CD14-positive monocyte (primary cell): ENCODE data around the gene PIGH. TPM values are rescaled to one million over a fixed set of nuclear protein-coding genes. Genes with fewer than 3 reads are reported as not detected.
A peak's percentile ranks its signal among the peaks of the same experiment; 100 is the strongest.

Experiments
- DNase-seq, 3 donors: peaks; one replicate each; pipeline ENCODE4 v3.0.0-alpha.2; 2011 to 2022
- H2AFZ ChIP-seq: 2 replicates; pipeline ENCODE4 v1.6.0; 2012; ENCODE audit warnings: mild to moderate bottlenecking, low read depth, low read length, inconsistent platforms; ENCODE audit not compliant: insufficient read depth, poor library complexity, severe bottlenecking
- H3K27ac ChIP-seq, 2 donors: 1 replicate in 1 of 2; 2 replicates in 1 of 2; pipeline ENCODE4 v1.5.1; 2012 to 2013; ENCODE audit warnings: low read length in 2 of 2, control low read depth in 1 of 2, inconsistent platforms in 1 of 2, low read depth in 1 of 2, mild to moderate bottlenecking in 1 of 2
- H3K27me3 ChIP-seq, 2 donors: one replicate each; pipeline versions ENCODE4 v1.6.0 to v1.6.1; 2011 to 2013; ENCODE audit warnings: low read length in 2 of 2; ENCODE audit not compliant: control insufficient read depth in 2 of 2, insufficient read depth in 2 of 2
- H3K36me3 ChIP-seq, 2 donors: replicated peaks in 1 of 2; 1 replicate in 1 of 2; 2 replicates in 1 of 2; pipeline versions ENCODE4 v1.5.1 to v1.6.1; 2012 to 2013; ENCODE audit warnings: low read length in 2 of 2, control low read depth in 1 of 2, inconsistent platforms in 1 of 2, mild to moderate bottlenecking in 1 of 2; ENCODE audit not compliant: insufficient read depth in 2 of 2, control insufficient read depth in 1 of 2
- H3K4me1 ChIP-seq, 2 donors: 1 replicate in 1 of 2; 2 replicates in 1 of 2; pipeline versions ENCODE4 v1.5.1 to v1.6.1; 2012 to 2013; ENCODE audit warnings: low read length in 2 of 2, control low read depth in 1 of 2, inconsistent platforms in 1 of 2, mild to moderate bottlenecking in 1 of 2, moderate library complexity in 1 of 2; ENCODE audit not compliant: insufficient read depth in 2 of 2, control insufficient read depth in 1 of 2
- H3K4me2 ChIP-seq: replicated peaks from 2 replicates; pipeline ENCODE3; 2012; ENCODE audit warnings: low read length, moderate library complexity, mild to moderate bottlenecking; ENCODE audit not compliant: poor library complexity, severe bottlenecking; ENCODE audit errors: extremely low read depth
- H3K4me3 ChIP-seq, 3 experiments: fragments of 200-600 bp in 1 of 3; sonication (generic) in 1 of 3; replicated peaks in 1 of 3; 1 replicate in 2 of 3; 2 replicates in 1 of 3; pipeline ENCODE4 v1.5.1; 2011 to 2013; ENCODE audit warnings: low read length in 3 of 3, mild to moderate bottlenecking in 3 of 3, control low read depth in 2 of 3, low read depth in 2 of 3, inconsistent platforms in 1 of 3, moderate library complexity in 1 of 3
- H3K79me2 ChIP-seq: 2 replicates; pipeline ENCODE4 v1.6.0; 2012; ENCODE audit warnings: mild to moderate bottlenecking, control low read depth, inconsistent platforms, low read length, moderate library complexity; ENCODE audit not compliant: insufficient read depth
- H3K9ac ChIP-seq: 2 replicates; pipeline ENCODE4 v1.6.0; 2017; ENCODE audit warnings: low read length, mild to moderate bottlenecking; ENCODE audit not compliant: insufficient read depth, poor library complexity, severe bottlenecking
- H3K9me3 ChIP-seq, 2 donors: replicated peaks in 1 of 2; 1 replicate in 1 of 2; 2 replicates in 1 of 2; pipeline versions ENCODE4 v1.5.1 to v1.6.1; 2012 to 2013; ENCODE audit warnings: low read length in 2 of 2, control low read depth in 1 of 2; ENCODE audit not compliant: control insufficient read depth in 1 of 2, insufficient read depth in 1 of 2
- H4K20me1 ChIP-seq: 2 replicates; pipeline ENCODE4 v1.6.0; 2012; ENCODE audit warnings: mild to moderate bottlenecking, low read length, control low read depth, moderate library complexity; ENCODE audit not compliant: insufficient read depth
- H3K27ac Mint-ChIP-seq, 7 donors: one replicate each; pipeline ENCODE4 v1.8.0; 2020; ENCODE audit warnings: mild to moderate bottlenecking in 7 of 7, mixed read lengths in 7 of 7, moderate library complexity in 6 of 7, inconsistent platforms in 2 of 7
- H3K27me3 Mint-ChIP-seq, 3 donors: one replicate each; pipeline ENCODE4 v1.8.0; 2021 to 2022; ENCODE audit warnings: low read depth in 3 of 3, mild to moderate bottlenecking in 3 of 3, mixed read lengths in 3 of 3, moderate library complexity in 3 of 3, inconsistent platforms in 1 of 3
- H3K36me3 Mint-ChIP-seq, 2 donors: one replicate each; pipeline ENCODE4 v1.8.0; 2020; ENCODE audit warnings: mixed read lengths in 2 of 2, inconsistent platforms in 1 of 2, mild to moderate bottlenecking in 1 of 2
- H3K4me1 Mint-ChIP-seq: one replicate; pipeline ENCODE4 v1.8.0; 2020; ENCODE audit warnings: mild to moderate bottlenecking, mixed read lengths
- H3K4me3 Mint-ChIP-seq, 2 donors: one replicate each; pipeline ENCODE4 v1.8.0; 2020; ENCODE audit warnings: mild to moderate bottlenecking in 2 of 2, mixed read lengths in 2 of 2, moderate library complexity in 1 of 2
- H3K9me3 Mint-ChIP-seq, 7 donors: one replicate each; pipeline ENCODE4 v1.8.0; 2020 to 2022; ENCODE audit warnings: mixed read lengths in 7 of 7, mild to moderate bottlenecking in 6 of 7, moderate library complexity in 6 of 7, inconsistent platforms in 2 of 7
- WGBS: methylation state at CpG from one replicate; pipeline ENCODE4 v1.1.5; 2013; ENCODE audit warnings: missing lambda C conversion rate; ENCODE audit not compliant: insufficient coverage; 5-methylcytosine and 5-hydroxymethylcytosine counted together
- intact Hi-C, 2 donors: fragments of 100-400 bp; cut with micrococcal nuclease; formaldehyde crosslinking; loops; one replicate each; pipeline versions ENCODE4 v1.15.0 to v1.15.1; 2023
- polyA plus RNA-seq, 3 donors: library from polyadenylated mRNA; depleted of rRNA in 1 of 3; unstranded in 2 of 3; stranded (reverse) in 1 of 3; fragments of 300-500 nt in 2 of 3; fragments of >200 nt in 1 of 3; fragmentation: Illumina TruSeq in 2 of 3; gene quantifications; 1 replicate in 2 of 3; 2 replicates in 1 of 3; pipeline ENCODE4 v1.2.3, GENCODE V29; 2012 to 2021
- TF ChIP-seq, protein P1 (sequence below): fragments of 200-600 bp; IDR thresholded peaks from one replicate; pipeline ENCODE4 v1.8.0; 2022; ENCODE audit warnings: antibody characterized with exemption, mild to moderate bottlenecking

PIGH gene
- polyA plus RNA-seq, 3 donors: 14.6 to 35.5 (median 18.0) TPM

DNA sequence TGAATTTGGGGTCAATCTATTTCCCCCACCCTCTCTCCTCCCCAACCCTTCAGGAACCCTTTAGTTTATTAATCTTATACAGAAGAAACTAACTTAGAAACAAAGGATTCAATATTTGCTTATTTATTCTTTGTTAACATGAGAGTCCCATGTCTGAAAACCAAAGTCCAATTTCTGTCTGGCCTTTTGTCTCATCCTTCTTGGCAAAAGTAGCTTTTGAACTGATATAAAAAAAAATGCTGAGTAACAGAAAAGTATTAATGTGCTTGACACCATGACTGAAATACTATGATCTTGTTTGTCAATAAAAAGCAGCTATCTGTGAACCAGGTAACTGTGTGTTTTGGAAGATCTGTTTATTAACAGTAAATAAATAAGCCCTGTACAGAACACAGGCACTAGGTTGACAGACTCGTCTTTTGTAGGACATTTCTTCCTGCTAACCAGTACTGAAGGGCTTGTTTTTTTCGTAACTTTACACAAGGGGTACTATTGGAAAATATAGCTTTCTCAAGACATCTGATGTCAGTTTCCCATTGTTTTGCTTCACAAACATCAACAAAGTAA, 10.8 kb downstream of the PIGH start:
- no peaks in the 10 kb centered on the region for H3K79me2 ChIP-seq
- no peak overlapping the region for H3K4me2 ChIP-seq
- Mint-ChIP-seq H3K36me3 (peaks cover 55 to 59% of the 10 kb centered on the region in 2 donors), H3K27ac (no peak overlapping the region), H3K9me3 (no peaks in the 10 kb centered on the region), H3K4me1 (peaks cover 2% of the 10 kb centered on the region), H3K27me3 (no peaks in the 10 kb centered on the region), H3K4me3 (no peak overlapping the region)
- intact Hi-C loops: no loop called here
- H3K27ac ChIP-seq: no peak overlapping the region
- no peak for DNase-seq
- H3K4me1 ChIP-seq: no peaks in the 10 kb centered on the region
- H3K4me3 ChIP-seq: no peak overlapping the region
- H3K36me3 ChIP-seq: peaks cover 57 to 69% of the 10 kb centered on the region in 2 donors
- H3K9ac ChIP-seq: no peak overlapping the region
- no peaks in the 10 kb centered on the region for H4K20me1 ChIP-seq
- H3K9me3 ChIP-seq: no peaks in the 10 kb centered on the region
- TF ChIP-seq, protein P1, sequence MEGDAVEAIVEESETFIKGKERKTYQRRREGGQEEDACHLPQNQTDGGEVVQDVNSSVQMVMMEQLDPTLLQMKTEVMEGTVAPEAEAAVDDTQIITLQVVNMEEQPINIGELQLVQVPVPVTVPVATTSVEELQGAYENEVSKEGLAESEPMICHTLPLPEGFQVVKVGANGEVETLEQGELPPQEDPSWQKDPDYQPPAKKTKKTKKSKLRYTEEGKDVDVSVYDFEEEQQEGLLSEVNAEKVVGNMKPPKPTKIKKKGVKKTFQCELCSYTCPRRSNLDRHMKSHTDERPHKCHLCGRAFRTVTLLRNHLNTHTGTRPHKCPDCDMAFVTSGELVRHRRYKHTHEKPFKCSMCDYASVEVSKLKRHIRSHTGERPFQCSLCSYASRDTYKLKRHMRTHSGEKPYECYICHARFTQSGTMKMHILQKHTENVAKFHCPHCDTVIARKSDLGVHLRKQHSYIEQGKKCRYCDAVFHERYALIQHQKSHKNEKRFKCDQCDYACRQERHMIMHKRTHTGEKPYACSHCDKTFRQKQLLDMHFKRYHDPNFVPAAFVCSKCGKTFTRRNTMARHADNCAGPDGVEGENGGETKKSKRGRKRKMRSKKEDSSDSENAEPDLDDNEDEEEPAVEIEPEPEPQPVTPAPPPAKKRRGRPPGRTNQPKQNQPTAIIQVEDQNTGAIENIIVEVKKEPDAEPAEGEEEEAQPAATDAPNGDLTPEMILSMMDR: no peak
- H2AFZ ChIP-seq: no peak overlapping the region
- no peaks in the 10 kb centered on the region for H3K27me3 ChIP-seq
- WGBS: no CpG with 5 or more reads among the region's 2 CpGs

DNA sequence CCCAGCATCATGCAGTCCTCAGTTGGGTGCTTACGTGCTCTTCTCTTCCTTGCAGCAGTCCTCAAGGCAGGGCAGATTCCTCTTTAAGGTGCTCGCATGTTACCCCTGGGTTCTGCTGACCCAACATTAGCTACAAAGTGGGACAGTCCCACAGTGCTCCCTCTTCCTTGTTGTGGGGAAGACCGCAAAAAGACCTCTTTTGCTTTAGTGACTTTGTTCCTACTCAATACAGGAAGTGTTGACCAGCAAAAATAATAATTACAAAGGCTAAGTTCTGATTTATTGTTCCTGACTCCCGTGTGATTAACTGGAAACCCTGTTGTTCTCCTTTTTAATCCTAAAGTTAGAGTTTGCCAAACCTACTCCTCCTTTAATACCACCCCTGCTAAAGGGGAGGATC, 13.7 kb downstream of the PIGH start:
- H3K4me1 ChIP-seq: no peaks in the 10 kb centered on the region
- no peak overlapping the region for H2AFZ ChIP-seq
- H3K36me3 ChIP-seq: peaks cover 33 to 42% of the 10 kb centered on the region in 2 donors
- H3K4me1 Mint-ChIP-seq: peaks cover 2% of the 10 kb centered on the region
- peaks cover 34% of the 10 kb centered on the region in 2 donors for H3K36me3 Mint-ChIP-seq
- H3K9ac ChIP-seq: no peak overlapping the region
- no peaks in the 10 kb centered on the region for H3K27me3 ChIP-seq
- no peak overlapping the region for H3K4me3 Mint-ChIP-seq
- no peak overlapping the region for H3K27ac ChIP-seq
- WGBS: 100% methylated on average over 1 of the region's 4 CpGs
- TF ChIP-seq, protein P1: no peak
- H3K4me2 ChIP-seq: no peak overlapping the region
- DNase-seq: no peak
- H3K4me3 ChIP-seq: no peak overlapping the region
- no peaks in the 10 kb centered on the region for H4K20me1 ChIP-seq
- H3K79me2 ChIP-seq: no peaks in the 10 kb centered on the region
- H3K27me3 Mint-ChIP-seq: no peaks in the 10 kb centered on the region
- intact Hi-C loops: no loop called here
- H3K27ac Mint-ChIP-seq: peak overlapping the region in 1 of 7 donors; percentile 33
- H3K9me3 Mint-ChIP-seq: no peaks in the 10 kb centered on the region
- no peaks in the 10 kb centered on the region for H3K9me3 ChIP-seq
